Measurements from ENCODE around the gene ATRIP. TPM values are rescaled to one million over a fixed set of nuclear protein-coding genes. Genes with fewer than 3 reads are reported as not detected.

Gene ATRIP
- total and polyA plus RNA-seq, 2 of the 8 experiments (the other 6 are each of a cell fraction or from before 2014, with no cell fraction given), result 18.5 to 20.2 TPM

DNA sequence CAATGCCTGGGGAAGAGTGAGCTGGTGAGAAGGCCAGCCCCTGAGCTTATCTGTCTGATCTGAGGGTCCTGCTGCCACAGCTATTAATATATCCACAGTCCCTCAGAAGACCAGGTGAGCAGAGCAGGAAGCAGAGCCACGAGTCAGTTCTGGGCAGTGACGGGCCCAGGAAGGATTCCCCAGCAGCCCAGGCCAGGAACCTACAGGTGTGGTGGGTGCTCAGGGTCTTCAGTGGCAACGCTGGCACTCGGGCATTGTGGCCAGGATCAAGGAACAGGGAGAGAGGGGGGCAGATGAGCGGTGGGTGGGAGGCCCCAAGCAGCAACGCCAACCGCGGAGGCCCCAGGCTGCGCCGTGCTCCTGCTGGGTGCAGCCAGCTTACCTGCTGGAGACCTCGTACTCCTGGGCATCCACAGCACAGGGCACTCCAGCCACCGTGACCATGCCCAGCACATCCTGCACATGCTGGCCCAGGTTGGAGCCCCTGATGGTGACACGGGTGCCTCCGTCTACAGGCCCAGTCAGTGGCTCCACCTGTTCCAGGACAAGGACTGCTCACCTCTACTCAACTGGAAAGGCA is 28.9 kb upstream of the ATRIP start (continued):
- TF ChIP-seq, protein P1, sequence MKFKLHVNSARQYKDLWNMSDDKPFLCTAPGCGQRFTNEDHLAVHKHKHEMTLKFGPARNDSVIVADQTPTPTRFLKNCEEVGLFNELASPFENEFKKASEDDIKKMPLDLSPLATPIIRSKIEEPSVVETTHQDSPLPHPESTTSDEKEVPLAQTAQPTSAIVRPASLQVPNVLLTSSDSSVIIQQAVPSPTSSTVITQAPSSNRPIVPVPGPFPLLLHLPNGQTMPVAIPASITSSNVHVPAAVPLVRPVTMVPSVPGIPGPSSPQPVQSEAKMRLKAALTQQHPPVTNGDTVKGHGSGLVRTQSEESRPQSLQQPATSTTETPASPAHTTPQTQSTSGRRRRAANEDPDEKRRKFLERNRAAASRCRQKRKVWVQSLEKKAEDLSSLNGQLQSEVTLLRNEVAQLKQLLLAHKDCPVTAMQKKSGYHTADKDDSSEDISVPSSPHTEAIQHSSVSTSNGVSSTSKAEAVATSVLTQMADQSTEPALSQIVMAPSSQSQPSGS (IDR thresholded peaks at IDR 0.05; ENCODE audit: low read length), result no peak
- TF ChIP-seq EGR1 (IDR thresholded peaks at IDR 0.05; ENCODE audit: borderline replicate concordance, low read depth, low read length) (no peak), HDAC6 (IDR thresholded peaks at IDR 0.05; ENCODE audit: low read depth, low read length) (no peak), BACH1 (IDR thresholded peaks at IDR 0.05; ENCODE audit: low read length) (no peak), RAD21 (IDR thresholded peaks at IDR 0.05 in 1 of 2, conservative IDR thresholded peaks at IDR 0.05 in 1 of 2; ENCODE audit: low read depth in 2 of 2, low read length in 2 of 2) (no peak), SP2 (IDR thresholded peaks at IDR 0.05; ENCODE audit: low read length) (no peak), SIX5 (IDR thresholded peaks at IDR 0.05; ENCODE audit: low read depth, low read length) (no peak), KDM5A (IDR thresholded peaks at IDR 0.05; ENCODE audit: low read length) (no peak), MAFK (IDR thresholded peaks at IDR 0.05; ENCODE audit: low read depth, low read length) (no peak), CEBPB (IDR thresholded peaks at IDR 0.05; ENCODE audit: low read depth, low read length) (no peak), TAF7 (optimal IDR thresholded peaks at IDR 0.05; ENCODE audit: borderline replicate concordance, low read depth, low read length) (no peak)

Data from H1 (cell line).